HCT116 (cell line): Measurements from ENCODE around the gene ACSS2. TPM values are rescaled to one million over a fixed set of nuclear protein-coding genes. Genes with fewer than 3 reads are reported as not detected.

ENCODE experiments used
- ATAC-seq: fragments of 200-7000 bp; cut with Tn5 transposase; 2 replicates; pipeline ENCODE4 v1.9.1; 2020; ENCODE audit warnings: mild to moderate bottlenecking, moderate library complexity
- BruUV-seq: library from RNA; stranded (reverse); fragments of 400-500 nt; replicated peaks from 2 replicates; lab custom pipeline; 2021; lab: Mats Ljungman, UMichigan
- CTCF ChIA-PET: fragments of 300-600 bp; sonication (Branson Sonifier 250); formaldehyde crosslinking; loops from one replicate; lab custom pipeline; 2021; ENCODE audit warnings: antibody characterized with exemption; lab: Charles Lee
- POLR2A ChIA-PET: fragments of 300-600, 350-600 bp; sonication (Branson Sonifier 250); formaldehyde crosslinking; loops from one replicate; lab custom pipeline; 2021; ENCODE audit warnings: antibody characterized with exemption; lab: Charles Lee
- RAD21 ChIA-PET, 2 experiments: fragments of 300-600 bp; sonication (Branson Sonifier 250); formaldehyde crosslinking; loops; one replicate each; lab custom pipeline; 2023; ENCODE audit warnings: low total read pairs in 2 of 2; ENCODE audit not compliant: uncharacterized antibody in 2 of 2, unreplicated experiment in 2 of 2, low non-redundant PET in 1 of 2; lab: Charles Lee
- DNase-seq: peaks from one replicate; pipeline ENCODE4 v3.0.0-alpha.2; 2010; ENCODE audit warnings: low read depth, low spot score
- H2AFZ ChIP-seq: fragments of 200-600 bp; shearing (Covaris generic), sonication (generic); 2 replicates; pipeline ENCODE4 v1.6.1; 2017; ENCODE audit warnings: low read depth, mixed run types, mixed read lengths, antibody characterized with exemption, low read length; ENCODE audit not compliant: poor library complexity, severe bottlenecking
- H3K27ac ChIP-seq: 2 replicates; pipeline ENCODE4 v1.5.1; 2012; ENCODE audit warnings: low read depth, low read length
- H3K27me3 ChIP-seq: fragments of 200-600 bp; sonication (generic); 2 replicates; pipeline ENCODE4 v1.6.1; 2016; ENCODE audit warnings: mixed run types, low read length, mixed read lengths; ENCODE audit not compliant: insufficient read depth
- H3K36me3 ChIP-seq, 2 experiments: fragments of 200-500 bp in 1 of 2; fragments of 200-600 bp in 1 of 2; sonication (Bioruptor generic) in 1 of 2; sonication (generic) in 1 of 2; 2 replicates each; pipeline versions ENCODE4 v1.5.1 to v1.6.1; 2014 to 2016; ENCODE audit warnings: low read length in 2 of 2, inconsistent platforms in 1 of 2, mixed read lengths in 1 of 2, mixed run types in 1 of 2; ENCODE audit not compliant: insufficient read depth in 2 of 2, control insufficient read depth in 1 of 2
- H3K4me1 ChIP-seq, 2 experiments: fragments of 200-600 bp in 1 of 2; sonication (generic) in 1 of 2; 2 replicates each; pipeline versions ENCODE4 v1.5.1 to v1.6.1; 2012 to 2017; ENCODE audit warnings: low read length in 2 of 2, inconsistent platforms in 1 of 2, mild to moderate bottlenecking in 1 of 2, mixed read lengths in 1 of 2, mixed run types in 1 of 2, moderate library complexity in 1 of 2; ENCODE audit not compliant: insufficient read depth in 2 of 2, control insufficient read depth in 1 of 2
- H3K4me2 ChIP-seq: fragments of 200-600 bp; sonication (generic); 2 replicates; pipeline ENCODE4 v1.6.1; 2017; ENCODE audit warnings: mixed run types, low read length, mixed read lengths
- H3K4me3 ChIP-seq, 2 experiments: fragments of 200-600 bp in 1 of 2; sonication (generic) in 1 of 2; replicated peaks in 1 of 2; 2 replicates each; pipeline ENCODE4 v1.5.1; 2011 to 2016; ENCODE audit warnings: low read length in 2 of 2, control low read depth in 1 of 2, low read depth in 1 of 2, mild to moderate bottlenecking in 1 of 2, mixed read lengths in 1 of 2, mixed run types in 1 of 2
- H3K79me2 ChIP-seq: fragments of 200-600 bp; sonication (generic); 2 replicates; pipeline ENCODE4 v1.6.1; 2017; ENCODE audit warnings: mild to moderate bottlenecking, mixed run types, low read length, moderate library complexity, mixed read lengths; ENCODE audit not compliant: insufficient read depth
- H3K9ac ChIP-seq: fragments of 200-600 bp; sonication (generic); 2 replicates; pipeline ENCODE4 v1.6.1; 2016; ENCODE audit warnings: low read length, mixed read lengths
- H3K9me2 ChIP-seq: fragments of 200-600 bp; sonication (generic), shearing (Covaris generic); 2 replicates; pipeline ENCODE4 v1.6.1; 2017; ENCODE audit warnings: mixed run types, mild to moderate bottlenecking, moderate library complexity; ENCODE audit not compliant: insufficient read depth
- H3K9me3 ChIP-seq, 2 experiments: fragments of 200-500 bp in 1 of 2; fragments of 200-600 bp in 1 of 2; sonication (Bioruptor generic) in 1 of 2; sonication (generic) in 1 of 2; 2 replicates each; pipeline ENCODE4 v1.6.1; 2014 to 2017; ENCODE audit warnings: low read length in 2 of 2, mixed read lengths in 2 of 2, inconsistent platforms in 1 of 2, low read depth in 1 of 2, mild to moderate bottlenecking in 1 of 2, mixed run types in 1 of 2, moderate library complexity in 1 of 2; ENCODE audit not compliant: control insufficient read depth in 1 of 2, insufficient read depth in 1 of 2
- H4K20me1 ChIP-seq: fragments of 200-600 bp; sonication (generic), shearing (Covaris generic); 2 replicates; pipeline ENCODE4 v1.6.1; 2017; ENCODE audit warnings: mixed run types, mild to moderate bottlenecking, moderate library complexity; ENCODE audit not compliant: insufficient read depth
- CBX3 ChIP-seq: IDR thresholded peaks from 2 replicates; pipeline ENCODE4 v1.6.1; 2012; ENCODE audit warnings: low read depth
- EZH2 ChIP-seq: fragments of 200-600 bp; sonication (generic); IDR thresholded peaks from 2 replicates; pipeline ENCODE4 v1.6.1; 2017; ENCODE audit warnings: antibody characterized with exemption, mixed run types
- FOSL1 ChIP-seq: IDR thresholded peaks from 2 replicates; pipeline ENCODE4 v1.6.1; 2012; ENCODE audit warnings: low read depth
- POLR2AphosphoS5 ChIP-seq: IDR thresholded peaks from 2 replicates; pipeline ENCODE4 v1.6.1; 2011; ENCODE audit warnings: mild to moderate bottlenecking, low read depth, low read length, moderate library complexity
- ZNF274 ChIP-seq: fragments of 200-500 bp; sonication (Bioruptor generic); IDR thresholded peaks from 2 replicates; pipeline ENCODE4 v1.6.1; 2014; ENCODE audit warnings: mild to moderate bottlenecking, low read depth, low read length, inconsistent platforms
- intact Hi-C: fragments of 100-400 bp; cut with micrococcal nuclease; formaldehyde crosslinking; loops from 2 replicates; pipeline ENCODE4 v1.10.0; 2022
- total RNA-seq: library from RNA; stranded (reverse); gene quantifications from one replicate; pipeline ENCODE4 v1.2.1, GENCODE V29; 2021; ENCODE audit not compliant: unreplicated experiment
- TF ChIP-seq, protein P1 (sequence below): IDR thresholded peaks from 2 replicates; pipeline ENCODE4 v1.6.1; 2012; ENCODE audit warnings: low read depth
- TF ChIP-seq, protein P2 (sequence below): IDR thresholded peaks from 2 replicates; pipeline ENCODE4 v1.6.1; 2011; ENCODE audit warnings: mild to moderate bottlenecking, low read length, moderate library complexity; ENCODE audit not compliant: insufficient replicate concordance; ENCODE audit errors: extremely low read depth

Gene ACSS2
- total RNA-seq, 1 experiment from 2014 or later: 71.7 TPM

DNA sequence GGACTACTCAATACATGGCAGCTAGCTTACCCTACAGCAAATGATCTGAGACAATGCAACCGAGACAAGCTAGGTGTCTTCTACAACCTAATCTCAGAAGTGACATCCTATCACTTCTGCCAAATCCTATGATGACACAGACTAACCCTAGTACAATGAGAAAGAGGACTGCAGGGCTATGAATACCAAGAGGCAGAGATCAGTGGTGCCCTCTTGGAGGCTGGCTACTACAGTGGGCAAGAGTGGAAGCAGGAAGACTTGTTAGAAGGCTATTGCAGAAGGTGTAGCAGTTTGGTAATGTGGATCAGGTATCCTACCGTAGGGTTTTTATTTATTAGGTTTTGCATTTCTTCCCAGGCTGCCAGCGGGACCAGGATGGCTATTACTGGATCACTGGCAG, 48.9 kb downstream of the ACSS2 start:
- DNase-seq (no peak), ATAC-seq (no peak)
- Histone ChIP-seq H3K4me2 (no peak overlapping the region), H3K36me3 (peaks cover 7 to 49% of the 10 kb centered on the region in 2 experiments; a peak in 3 of 4 replicates), H3K4me3 (no peak overlapping the region), H4K20me1 (no peaks in the 10 kb centered on the region), H3K4me1 (peaks cover 5 to 10% of the 10 kb centered on the region in 2 experiments), H3K9ac (no peak overlapping the region), H3K9me2 (no peaks in the 10 kb centered on the region), H3K27ac (no peak overlapping the region), H3K9me3 (peaks cover 0 to 6% of the 10 kb centered on the region in 2 experiments; a peak in 2 of 4 replicates), H3K27me3 (no peaks in the 10 kb centered on the region), H2AFZ (no peak overlapping the region), H3K79me2 (no peaks in the 10 kb centered on the region)
- RAD21 ChIA-PET: no interaction called here
- POLR2A ChIA-PET: no interaction called here
- intact Hi-C loops: no loop called here
- no TSS peak for BruUV-seq
- CTCF ChIA-PET: no interaction called here
- TF ChIP-seq FOSL1 (no peak), EZH2 (no peak), CBX3 (no peak), ZNF274 (no peak), POLR2AphosphoS5 (0 out of 2 replicates have a peak, but pooled peaks have one; percentile 30)
- TF ChIP-seq, protein P1, sequence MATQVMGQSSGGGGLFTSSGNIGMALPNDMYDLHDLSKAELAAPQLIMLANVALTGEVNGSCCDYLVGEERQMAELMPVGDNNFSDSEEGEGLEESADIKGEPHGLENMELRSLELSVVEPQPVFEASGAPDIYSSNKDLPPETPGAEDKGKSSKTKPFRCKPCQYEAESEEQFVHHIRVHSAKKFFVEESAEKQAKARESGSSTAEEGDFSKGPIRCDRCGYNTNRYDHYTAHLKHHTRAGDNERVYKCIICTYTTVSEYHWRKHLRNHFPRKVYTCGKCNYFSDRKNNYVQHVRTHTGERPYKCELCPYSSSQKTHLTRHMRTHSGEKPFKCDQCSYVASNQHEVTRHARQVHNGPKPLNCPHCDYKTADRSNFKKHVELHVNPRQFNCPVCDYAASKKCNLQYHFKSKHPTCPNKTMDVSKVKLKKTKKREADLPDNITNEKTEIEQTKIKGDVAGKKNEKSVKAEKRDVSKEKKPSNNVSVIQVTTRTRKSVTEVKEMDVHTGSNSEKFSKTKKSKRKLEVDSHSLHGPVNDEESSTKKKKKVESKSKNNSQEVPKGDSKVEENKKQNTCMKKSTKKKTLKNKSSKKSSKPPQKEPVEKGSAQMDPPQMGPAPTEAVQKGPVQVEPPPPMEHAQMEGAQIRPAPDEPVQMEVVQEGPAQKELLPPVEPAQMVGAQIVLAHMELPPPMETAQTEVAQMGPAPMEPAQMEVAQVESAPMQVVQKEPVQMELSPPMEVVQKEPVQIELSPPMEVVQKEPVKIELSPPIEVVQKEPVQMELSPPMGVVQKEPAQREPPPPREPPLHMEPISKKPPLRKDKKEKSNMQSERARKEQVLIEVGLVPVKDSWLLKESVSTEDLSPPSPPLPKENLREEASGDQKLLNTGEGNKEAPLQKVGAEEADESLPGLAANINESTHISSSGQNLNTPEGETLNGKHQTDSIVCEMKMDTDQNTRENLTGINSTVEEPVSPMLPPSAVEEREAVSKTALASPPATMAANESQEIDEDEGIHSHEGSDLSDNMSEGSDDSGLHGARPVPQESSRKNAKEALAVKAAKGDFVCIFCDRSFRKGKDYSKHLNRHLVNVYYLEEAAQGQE: no peak
- TF ChIP-seq, protein P2, sequence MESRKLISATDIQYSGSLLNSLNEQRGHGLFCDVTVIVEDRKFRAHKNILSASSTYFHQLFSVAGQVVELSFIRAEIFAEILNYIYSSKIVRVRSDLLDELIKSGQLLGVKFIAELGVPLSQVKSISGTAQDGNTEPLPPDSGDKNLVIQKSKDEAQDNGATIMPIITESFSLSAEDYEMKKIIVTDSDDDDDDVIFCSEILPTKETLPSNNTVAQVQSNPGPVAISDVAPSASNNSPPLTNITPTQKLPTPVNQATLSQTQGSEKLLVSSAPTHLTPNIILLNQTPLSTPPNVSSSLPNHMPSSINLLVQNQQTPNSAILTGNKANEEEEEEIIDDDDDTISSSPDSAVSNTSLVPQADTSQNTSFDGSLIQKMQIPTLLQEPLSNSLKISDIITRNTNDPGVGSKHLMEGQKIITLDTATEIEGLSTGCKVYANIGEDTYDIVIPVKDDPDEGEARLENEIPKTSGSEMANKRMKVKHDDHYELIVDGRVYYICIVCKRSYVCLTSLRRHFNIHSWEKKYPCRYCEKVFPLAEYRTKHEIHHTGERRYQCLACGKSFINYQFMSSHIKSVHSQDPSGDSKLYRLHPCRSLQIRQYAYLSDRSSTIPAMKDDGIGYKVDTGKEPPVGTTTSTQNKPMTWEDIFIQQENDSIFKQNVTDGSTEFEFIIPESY: no peak
